ENCODE results near the gene TPRG1.
"Not testable (repeated sequence)": the region's sequence is repeated elsewhere in the genome, so short reads cannot be mapped to it uniquely, and the experiment has no call there.

TPRG1 gene

GRCh38 chr3:189320511-189320910 is 148.7 kb downstream of the TPRG1 start:
- no peak for DNase-seq

- DNase-seq, result no peak
Measured at GRCh38 chr3:189322339-189322738, 150.6 kb downstream of the TPRG1 start.

DNA sequence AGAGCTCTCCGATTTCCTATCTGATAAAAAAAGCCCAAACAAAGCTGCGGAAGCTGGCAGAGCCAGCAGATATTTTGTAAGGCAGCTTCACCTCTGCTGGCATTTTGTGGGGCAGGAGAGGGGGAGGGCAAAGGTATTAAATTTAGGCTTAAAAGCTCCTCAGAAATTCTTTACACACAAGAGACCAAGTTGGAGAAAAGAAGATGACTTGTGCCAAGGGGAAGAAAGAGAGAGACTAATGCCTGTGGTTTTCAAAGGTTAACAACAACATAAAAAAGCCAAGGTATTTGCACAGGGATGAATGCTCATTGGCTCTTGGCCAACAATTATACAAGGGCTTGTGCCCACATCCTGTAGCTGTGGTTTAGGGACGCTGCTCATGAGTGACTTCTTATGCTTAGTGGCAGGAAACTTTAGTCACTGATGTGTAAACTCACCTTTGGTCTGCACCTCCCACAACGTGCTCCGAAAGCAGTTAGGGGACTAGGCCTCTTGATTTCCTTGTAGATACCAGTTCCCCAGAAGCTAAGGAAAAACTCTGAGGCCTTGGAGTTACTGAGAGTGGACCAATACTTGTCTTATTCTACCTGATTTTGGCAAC is 152.9 kb downstream of the TPRG1 start:
- DNase-seq, result peak; percentile 96

DNA sequence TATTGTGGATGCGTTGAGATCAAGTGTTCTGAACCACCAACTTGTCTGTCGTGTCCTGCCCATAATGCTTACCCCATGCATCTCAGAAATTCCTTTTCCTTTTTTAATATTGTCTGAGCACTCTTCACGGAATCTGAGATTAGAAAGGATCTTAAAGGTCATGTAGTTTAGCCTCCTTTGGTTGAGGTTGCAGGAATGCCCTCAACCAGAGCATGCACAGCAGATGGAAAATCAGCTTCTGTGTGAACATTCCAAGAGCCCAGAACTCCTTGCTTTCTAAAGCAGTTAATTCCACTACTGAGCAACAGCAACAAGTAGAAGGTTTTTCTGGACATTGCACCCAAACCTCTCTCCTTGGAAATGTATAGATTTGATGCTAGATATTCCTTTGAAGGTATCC is 153.7 kb downstream of the TPRG1 start:
- DNase-seq, result no peak

- DNase-seq, result not testable (repeated sequence)
Measured at GRCh38 chr3:189329630-189330029, 157.9 kb downstream of the TPRG1 start.

DNA sequence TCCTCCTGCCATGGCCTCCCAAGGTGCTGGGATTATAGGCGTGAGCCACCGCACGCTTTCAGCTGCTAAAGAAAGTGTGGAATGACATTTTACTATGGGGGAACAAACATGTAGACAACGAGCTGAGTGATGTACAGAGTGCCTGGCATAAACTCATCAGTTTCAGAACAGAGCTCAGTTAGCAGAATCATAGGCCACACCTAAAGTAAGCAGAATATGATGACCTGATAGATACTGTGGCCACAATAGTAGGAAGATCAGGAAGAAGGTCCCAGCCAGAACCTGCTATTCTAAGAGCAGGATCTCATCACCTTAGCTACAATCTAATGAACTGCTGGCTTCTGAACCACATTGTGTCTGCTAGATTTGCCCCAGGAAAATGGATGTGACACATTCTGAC is 158.3 kb downstream of the TPRG1 start:
- DNase-seq, result no peak

- DNase-seq, result no peak
Measured at GRCh38 chr3:189331002-189331418, 159.2 kb downstream of the TPRG1 start.

GRCh38 chr3:189334064-189334920 is 162.5 kb downstream of the TPRG1 start:
- no peak for DNase-seq

- no peak for DNase-seq
Measured at GRCh38 chr3:189337673-189338091, 165.9 kb downstream of the TPRG1 start.

DNA sequence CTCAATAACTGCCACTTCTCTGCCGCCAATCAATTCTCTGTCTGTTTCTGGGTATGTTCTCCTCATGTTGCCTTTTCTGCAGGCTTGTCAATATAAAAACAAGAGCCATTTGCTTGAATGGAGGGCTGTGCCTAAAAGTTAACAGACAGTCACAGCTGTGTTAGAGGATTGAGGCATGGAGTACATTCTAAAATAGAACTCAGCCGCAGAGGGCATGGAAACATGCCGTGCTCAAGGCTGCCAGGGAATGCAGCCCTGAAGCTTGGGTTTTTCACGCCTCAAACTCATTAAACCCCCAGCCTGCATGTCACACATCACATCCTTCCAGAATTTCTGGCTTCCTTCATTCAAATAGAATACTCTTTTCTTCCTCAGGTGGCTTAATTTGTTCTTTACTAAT is 166.6 kb downstream of the TPRG1 start:
- no peak for DNase-seq

- no peak for DNase-seq
Measured at GRCh38 chr3:189339996-189340395, 168.2 kb downstream of the TPRG1 start.

GRCh38 chr3:189340680-189341460 is 169.1 kb downstream of the TPRG1 start:
- no peak for DNase-seq

- no peak for DNase-seq
Measured at GRCh38 chr3:189342811-189343210, 171.0 kb downstream of the TPRG1 start.

DNA sequence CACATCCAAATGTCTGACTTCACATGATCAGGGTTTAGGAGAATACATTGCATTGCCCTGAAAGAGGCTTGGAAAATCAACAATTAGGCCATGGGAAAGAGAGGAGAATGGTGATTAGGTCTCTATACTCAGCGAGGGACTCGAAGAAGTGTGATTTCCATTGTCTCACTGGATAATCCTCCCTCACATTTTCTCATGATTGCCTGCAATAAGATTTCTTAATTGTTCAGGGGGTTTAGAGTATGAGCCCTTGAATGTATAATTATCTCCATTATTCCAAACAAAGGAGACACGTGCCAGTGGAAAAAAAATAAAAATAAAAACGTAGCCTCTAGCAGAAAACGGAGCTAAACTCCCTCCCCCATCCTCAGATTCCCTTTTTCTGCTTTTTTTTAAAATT is 173.2 kb downstream of the TPRG1 start:
- DNase-seq, result peak; percentile 74

- DNase-seq, result no peak
Measured at GRCh38 chr3:189349772-189350171, 178.0 kb downstream of the TPRG1 start.

- DNase-seq, result no peak
Measured at GRCh38 chr3:189353318-189353965, 181.7 kb downstream of the TPRG1 start.

DNA sequence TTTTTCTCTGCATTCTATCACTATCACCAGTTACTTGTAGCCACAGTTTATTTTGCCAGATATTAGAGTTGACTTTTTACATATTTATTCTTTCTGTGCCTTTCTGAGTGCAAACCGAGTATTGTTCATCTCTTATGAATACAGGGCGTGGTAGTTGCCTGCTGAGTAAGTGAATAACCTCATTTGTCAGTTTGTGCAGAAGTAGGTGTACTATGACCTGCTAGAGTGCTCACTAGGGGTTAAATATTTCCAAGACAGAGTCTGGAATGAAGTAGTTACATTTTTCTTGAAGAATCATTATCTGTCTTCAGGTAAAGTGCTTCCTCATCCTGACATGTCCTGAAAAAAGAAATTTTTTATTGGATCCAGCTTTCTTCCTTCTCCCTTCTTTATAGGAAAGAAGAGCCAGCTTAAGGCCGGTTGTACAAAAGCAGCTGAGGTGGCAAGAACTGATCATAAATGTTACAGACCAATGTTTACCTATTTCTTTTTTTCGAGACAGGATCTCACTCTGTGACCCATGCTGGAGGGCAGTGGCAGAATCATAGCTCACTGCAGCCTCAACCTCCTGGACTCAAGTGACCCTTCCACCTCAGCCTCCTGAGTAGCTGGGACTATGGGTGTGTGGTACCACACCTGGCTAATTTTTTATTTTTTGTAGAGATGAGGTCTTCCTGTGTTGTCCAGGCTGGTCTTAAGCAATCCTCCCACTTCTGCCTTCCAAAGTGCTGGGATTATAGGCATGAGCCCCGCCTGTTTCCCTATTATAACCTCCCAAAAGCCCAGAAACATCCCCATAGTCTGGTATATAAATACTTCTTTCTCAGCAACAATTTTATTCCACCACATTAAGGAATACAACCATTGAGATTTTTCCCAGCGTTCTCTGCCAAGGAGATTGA is 182.5 kb downstream of the TPRG1 start:
- DNase-seq, result peak; percentile 9

DNA sequence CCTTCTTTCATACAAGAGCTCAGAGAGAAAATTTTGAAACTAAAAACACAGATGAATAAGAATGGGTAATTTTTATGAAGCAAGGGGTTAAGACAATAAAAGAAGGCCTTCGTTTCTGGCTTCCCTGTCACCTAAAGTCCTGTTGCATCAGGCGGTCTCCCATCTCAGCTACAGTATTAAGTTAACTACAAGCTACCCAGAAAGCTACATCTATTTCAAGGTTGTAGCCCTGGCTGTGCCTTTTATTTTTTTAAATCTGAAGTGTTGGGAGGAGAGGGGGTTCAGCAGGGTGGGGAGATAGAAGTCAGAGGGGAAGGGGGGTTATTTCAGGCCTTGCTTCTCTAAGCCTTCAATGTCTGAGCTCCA is 183.3 kb downstream of the TPRG1 start:
- DNase-seq, result no peak

GRCh38 chr3:189355481-189356201 is 183.9 kb downstream of the TPRG1 start:
- no peak for DNase-seq

- no peak for DNase-seq
Measured at GRCh38 chr3:189360291-189360690, 188.5 kb downstream of the TPRG1 start.

GRCh38 chr3:189361103-189361835 is 189.5 kb downstream of the TPRG1 start:
- no peak for DNase-seq

All from COR-L47 (cell line).